Measurements from ENCODE around the gene ZNF322. TPM values are rescaled to one million over a fixed set of nuclear protein-coding genes. Genes with fewer than 3 reads are reported as not detected.

Gene ZNF322
- total and polyA plus RNA-seq, 2 of the 8 experiments (the other 6 are each of a cell fraction or from before 2014, with no cell fraction given), result 5.3 to 35.0 TPM

DNA sequence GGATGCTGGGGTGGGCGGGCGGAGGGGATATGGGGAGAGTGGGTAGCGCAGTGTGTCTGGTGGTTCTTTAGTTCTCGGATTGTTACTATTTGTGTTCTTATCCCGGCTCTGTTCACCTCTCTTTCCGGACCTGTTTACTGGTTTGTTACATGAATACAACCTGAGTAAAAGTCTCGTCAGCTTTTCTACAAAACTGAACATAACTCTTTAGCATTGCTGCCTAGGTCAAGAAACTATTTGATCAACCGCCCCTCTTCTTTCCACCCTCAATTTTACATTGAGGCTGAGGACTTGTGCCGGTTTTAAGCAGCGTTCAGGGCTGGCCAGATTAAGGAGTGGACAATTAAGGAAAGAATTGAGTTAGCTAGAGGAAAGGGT is 62.2 kb downstream of the ZNF322 start:
- H3K9ac ChIP-seq (replicated peaks in 1 of 4; ENCODE audit: extremely low read depth in 1 of 4, low read depth in 3 of 4, low read length in 3 of 4), result peak overlapping the region in 1 of 4 experiments; percentile 70; a peak in 3 of 7 replicates
- H4K5ac ChIP-seq (ENCODE audit: insufficient read length, low read depth, low read length), result no peak overlapping the region
- no peak overlapping the region for H3K18ac ChIP-seq (ENCODE audit: extremely low read depth, low read length)
- no peak overlapping the region; the same call in 1 of the 2 replicates for H2AFZ ChIP-seq (ENCODE audit: low read length)
- peaks cover 0 to 6% (median 3%) of the 10 kb centered on the region in 4 experiments; a peak in 2 of 8 replicates for H3K36me3 ChIP-seq (ENCODE audit: control insufficient read depth in 2 of 4, insufficient read depth in 4 of 4, low read length in 3 of 4)
- peaks cover 0 to 12% of the 10 kb centered on the region in 2 experiments; a peak in 2 of 4 replicates for H3K79me2 ChIP-seq (ENCODE audit: control insufficient read depth in 1 of 2, insufficient read depth in 2 of 2, low read length in 2 of 2)
- no peak for FAIRE-seq
- H2BK5ac ChIP-seq (ENCODE audit: low read depth, low read length), result 0 out of 2 replicates have a peak overlapping the region, but pooled peaks have one; percentile 90
- no peak overlapping the region for H4K91ac ChIP-seq (replicated peaks; ENCODE audit: insufficient read length, low read length)
- H4K20me1 ChIP-seq (replicated peaks in 1 of 2; ENCODE audit: control insufficient read depth in 1 of 2, insufficient read depth in 2 of 2, low read length in 2 of 2), result no peaks in the 10 kb centered on the region
- H3K14ac ChIP-seq (ENCODE audit: insufficient read length), result no peak overlapping the region
- peaks cover 0 to 5% (median 2%) of the 10 kb centered on the region in 4 experiments; a peak in 5 of 7 replicates for H3K4me1 ChIP-seq (replicated peaks in 1 of 4; ENCODE audit: control insufficient read depth in 3 of 4, insufficient read depth in 4 of 4, low read length in 3 of 4)
- H2AK5ac ChIP-seq (ENCODE audit: low read depth, low read length), result no peak overlapping the region
- CTCF ChIA-PET (ENCODE audit: partially characterized antibody), result no interaction called here
- POLR2A ChIA-PET (ENCODE audit: partially characterized antibody), result no interaction called here
- H3K4ac ChIP-seq (replicated peaks; ENCODE audit: insufficient read length, low read depth, low read length), result no peak overlapping the region
- H3K56ac ChIP-seq (replicated peaks; ENCODE audit: insufficient read length, low read depth, low read length), result no peak overlapping the region
- DNase-seq (ENCODE audit: low read depth in 1 of 2, low spot score in 2 of 2), result no peak
- H3K27me3 ChIP-seq (replicated peaks in 1 of 4; ENCODE audit: control insufficient read depth in 3 of 4, extremely low read depth in 1 of 4, insufficient read depth in 3 of 4, low read length in 3 of 4), result no peaks in the 10 kb centered on the region
- no peaks in the 10 kb centered on the region for H3K9me3 ChIP-seq (ENCODE audit: insufficient read depth in 2 of 2, low read depth in 1 of 2, low read length in 1 of 2)
- H3K23ac ChIP-seq (ENCODE audit: insufficient read length), result no peak overlapping the region
- H2BK12ac ChIP-seq (ENCODE audit: low read depth, low read length), result no peak overlapping the region
- peaks cover 18% of the 10 kb centered on the region for H3K23me2 ChIP-seq (ENCODE audit: low read depth, low read length)
- H3K4me2 ChIP-seq (ENCODE audit: insufficient read depth in 1 of 2, low read depth in 2 of 2, low read length in 2 of 2), result peak overlapping the region; percentile 74 to 90
- no peak overlapping the region for H2BK20ac ChIP-seq (ENCODE audit: low read length)
- no peak overlapping the region for H2BK120ac ChIP-seq (replicated peaks; ENCODE audit: low read depth, low read length)
- 22% methylated on average over 9 of the region's 10 CpGs; no CpG with 5 or more reads in 1 of the 2 experiments for WGBS, 2 experiments (ENCODE audit: extremely low coverage in 1 of 2, insufficient coverage in 1 of 2, insufficient read length in 1 of 2, insufficient replicate concordance in 2 of 2, low coverage in 1 of 2, low lambda C conversion rate in 2 of 2, missing lambda C conversion rate in 1 of 2)
- H4K8ac ChIP-seq (ENCODE audit: extremely low read depth, insufficient read depth, low read length), result no peak overlapping the region
- H2BK15ac ChIP-seq (ENCODE audit: low read length), result no peak overlapping the region
- H3K79me1 ChIP-seq (ENCODE audit: low read depth, low read length), result peaks cover 8% of the 10 kb centered on the region
- no peak overlapping the region; the same call in 1 of the 2 replicates for H3K27ac ChIP-seq (ENCODE audit: low read depth, low read length)
- peak overlapping the region; percentile 92 to 100 (median 99) for H3K4me3 ChIP-seq (ENCODE audit: extremely low read depth in 1 of 4, insufficient read depth in 2 of 4, low read depth in 3 of 4, low read length in 4 of 4)
- TF ChIP-seq POU5F1 (IDR thresholded peaks at IDR 0.05; ENCODE audit: low read depth, low read length) (no peak), KDM1A (IDR thresholded peaks at IDR 0.05; ENCODE audit: borderline replicate concordance, low read length) (no peak), TAF7 (optimal IDR thresholded peaks at IDR 0.05; ENCODE audit: borderline replicate concordance, low read depth, low read length) (no peak), MAFK (IDR thresholded peaks at IDR 0.05; ENCODE audit: low read depth, low read length) (no peak), RFX5 (IDR thresholded peaks at IDR 0.05; ENCODE audit: borderline replicate concordance, low read depth, low read length) (no peak), GABPA (IDR thresholded peaks at IDR 0.05; ENCODE audit: borderline replicate concordance, insufficient read depth, low read length) (no peak), TCF12 (IDR thresholded peaks at IDR 0.05; ENCODE audit: low read depth, low read length) (no peak), ASH2L (IDR thresholded peaks at IDR 0.05; ENCODE audit: low read length) (no peak), PHF8 (conservative IDR thresholded peaks at IDR 0.05; ENCODE audit: low read depth, low read length) (no peak), POLR2A (IDR thresholded peaks at IDR 0.05; ENCODE audit: control extremely low read depth in 1 of 2, low read depth in 2 of 2, low read length in 2 of 2) (no peak), EP300 (IDR thresholded peaks at IDR 0.05; ENCODE audit: borderline replicate concordance in 1 of 2, low read depth in 2 of 2, low read length in 2 of 2) (no peak), SIN3A (conservative IDR thresholded peaks at IDR 0.05 in 1 of 2, IDR thresholded peaks at IDR 0.05 in 1 of 2; ENCODE audit: low read depth in 1 of 2, low read length in 2 of 2) (no peak)
- TF ChIP-seq, protein P1, sequence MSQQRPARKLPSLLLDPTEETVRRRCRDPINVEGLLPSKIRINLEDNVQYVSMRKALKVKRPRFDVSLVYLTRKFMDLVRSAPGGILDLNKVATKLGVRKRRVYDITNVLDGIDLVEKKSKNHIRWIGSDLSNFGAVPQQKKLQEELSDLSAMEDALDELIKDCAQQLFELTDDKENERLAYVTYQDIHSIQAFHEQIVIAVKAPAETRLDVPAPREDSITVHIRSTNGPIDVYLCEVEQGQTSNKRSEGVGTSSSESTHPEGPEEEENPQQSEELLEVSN (IDR thresholded peaks at IDR 0.05), result no peak

All from H1 (cell line).